ENCODE data around the gene NOC2L.
A peak's percentile ranks its signal among the peaks of the same experiment; 100 is the strongest.
"Not testable (repeated sequence)": the region's sequence is repeated elsewhere in the genome, so short reads cannot be mapped to it uniquely, and the experiment has no call there.

NOC2L gene

GRCh38 chr1:993379-993995 lies 34.4 kb upstream of the NOC2L start:
- DNase-seq: no peak

GRCh38 chr1:992362-992761 lies 33.3 kb upstream of the NOC2L start:
- DNase-seq: no peak

GRCh38 chr1:991895-992294 lies 32.8 kb upstream of the NOC2L start:
- DNase-seq: no peak

- not testable (repeated sequence) for DNase-seq
Observed at GRCh38 chr1:991275-991674, 32.2 kb upstream of the NOC2L start.

- DNase-seq: not testable (repeated sequence)
Observed at GRCh38 chr1:988061-988460, 29.0 kb upstream of the NOC2L start.

GRCh38 chr1:985126-985525 lies 26.1 kb upstream of the NOC2L start:
- DNase-seq: no peak

- DNase-seq: no peak
Observed at GRCh38 chr1:984476-984814, 25.4 kb upstream of the NOC2L start.

- DNase-seq: peak; percentile 54 to 58
Observed at GRCh38 chr1:983798-984475, 24.9 kb upstream of the NOC2L start.

GRCh38 chr1:982765-983436 lies 23.8 kb upstream of the NOC2L start:
- DNase-seq: no peak

GRCh38 chr1:981955-982558 lies 23.0 kb upstream of the NOC2L start, which contains the start of gene PERM1:
Gene PERM1 (minus strand): TSS chr1:982093. CDS start chr1:981029, 1,064 bp downstream.
- DNase-seq: no peak

- no peak for DNase-seq
Observed at GRCh38 chr1:981491-981954, 22.5 kb upstream of the NOC2L start.

- no peak for DNase-seq
Observed at GRCh38 chr1:980602-981395, 21.7 kb upstream of the NOC2L start.

- no peak for DNase-seq
Observed at GRCh38 chr1:980137-980571, 21.1 kb upstream of the NOC2L start.

- DNase-seq: no peak
Observed at GRCh38 chr1:979744-980072, 20.7 kb upstream of the NOC2L start.

GRCh38 chr1:978835-979743 lies 20.0 kb upstream of the NOC2L start:
- DNase-seq: no peak

GRCh38 chr1:978069-978834 lies 19.2 kb upstream of the NOC2L start:
- DNase-seq: no peak

- DNase-seq: not testable (repeated sequence)
Observed at GRCh38 chr1:976791-977190, 17.7 kb upstream of the NOC2L start.

- DNase-seq: peak; percentile 74 to 77
Observed at GRCh38 chr1:975896-976683, 17.0 kb upstream of the NOC2L start.

- no peak for DNase-seq
Observed at GRCh38 chr1:975365-975764, 16.3 kb upstream of the NOC2L start.

- no peak for DNase-seq
Observed at GRCh38 chr1:974687-975328, 15.8 kb upstream of the NOC2L start.

All from CD4-positive, alpha-beta T cell treated with Interleukin-1 beta for 1 hour (primary cell).